CD4-positive, alpha-beta T cell treated with Interleukin-2 at 100 ng/mL for 4 hours (primary cell): ENCODE data around the gene SCAF4.

Experiments used
- DNase-seq: peaks from one replicate; pipeline ENCODE4 v3.0.0-alpha.2; 2020; ENCODE audit warnings: low spot score

SCAF4 gene

DNA sequence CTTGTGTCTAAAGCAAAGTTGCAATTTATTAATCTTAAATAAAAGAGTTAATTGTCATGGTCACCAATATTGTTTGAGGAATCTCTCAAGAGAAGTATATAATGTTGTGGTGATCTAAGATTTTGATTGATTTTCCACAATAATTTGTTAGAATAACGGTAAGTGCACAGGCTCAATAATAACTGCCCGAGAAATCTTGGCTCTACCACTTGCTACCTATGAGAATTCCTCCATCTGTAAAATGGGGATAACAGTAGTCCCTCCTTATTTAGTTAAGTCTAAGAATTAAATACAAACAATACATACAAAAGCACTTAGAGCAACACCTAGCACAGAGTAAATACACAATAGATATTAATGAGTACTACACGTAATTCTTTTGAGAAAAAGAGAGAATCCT lies 18.8 kb downstream of the SCAF4 start:
- no peak for DNase-seq

DNA sequence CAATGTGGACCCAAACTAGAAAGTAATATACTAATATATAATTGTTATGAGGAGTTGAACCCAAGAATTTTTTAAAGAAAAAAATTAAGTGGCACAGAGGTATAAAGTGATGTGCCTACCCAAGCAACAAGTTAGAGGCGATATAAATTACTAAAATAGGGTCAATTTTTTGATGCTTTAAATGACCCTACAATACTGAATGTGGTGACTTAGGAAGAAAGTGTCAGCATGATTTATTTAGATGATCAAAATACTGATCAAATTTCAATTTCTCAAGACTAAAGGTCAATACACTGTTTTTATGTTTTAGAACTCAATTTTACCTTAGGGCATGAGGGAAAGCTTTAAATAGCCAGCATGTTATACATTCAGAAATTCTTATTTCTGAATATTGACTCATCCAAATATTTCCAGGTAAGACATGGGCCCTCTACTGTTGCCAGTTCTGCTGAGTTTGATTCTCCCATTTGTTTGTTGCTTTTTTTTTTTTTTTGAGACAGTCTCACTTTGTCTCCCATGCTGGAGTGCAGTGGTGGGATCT lies 20.1 kb downstream of the SCAF4 start:
- DNase-seq = no peak

DNA sequence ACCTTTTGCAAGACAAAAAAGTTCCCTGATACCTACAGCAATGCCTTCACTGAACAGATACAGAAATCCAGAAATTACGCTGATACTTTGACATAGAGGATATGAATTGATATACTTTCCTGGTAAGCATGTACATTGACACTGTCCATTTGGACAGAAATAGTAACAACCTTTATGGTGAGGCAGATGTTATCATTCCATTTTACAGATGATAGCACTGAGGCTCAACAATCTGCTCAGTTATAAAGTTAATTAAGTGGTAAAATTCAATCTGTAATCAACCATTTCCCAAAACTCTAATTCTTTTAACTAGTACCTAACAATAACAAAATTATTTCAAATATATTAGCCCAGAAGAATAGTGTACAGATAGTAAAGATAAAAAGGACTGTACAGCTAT lies 20.6 kb downstream of the SCAF4 start:
- no peak for DNase-seq

DNA sequence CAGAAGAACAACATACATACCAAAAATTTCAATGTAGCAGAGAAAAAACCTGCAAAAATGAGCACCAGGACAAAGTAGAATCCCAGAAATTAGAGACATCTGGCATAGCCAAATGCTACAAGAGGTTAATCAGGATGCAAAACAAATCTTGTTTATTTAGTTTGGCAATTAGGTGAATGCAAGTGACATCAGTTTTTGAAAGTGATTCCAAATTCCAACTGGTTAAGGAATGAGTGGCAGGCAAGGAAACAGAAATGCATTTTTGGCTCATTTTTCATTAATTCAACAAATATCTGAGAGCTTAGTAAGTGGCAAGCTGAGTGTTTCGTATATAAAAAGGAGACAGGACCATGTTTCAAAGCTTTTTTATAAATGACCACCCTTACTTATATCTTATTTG lies 21.3 kb downstream of the SCAF4 start:
- no peak for DNase-seq

DNA sequence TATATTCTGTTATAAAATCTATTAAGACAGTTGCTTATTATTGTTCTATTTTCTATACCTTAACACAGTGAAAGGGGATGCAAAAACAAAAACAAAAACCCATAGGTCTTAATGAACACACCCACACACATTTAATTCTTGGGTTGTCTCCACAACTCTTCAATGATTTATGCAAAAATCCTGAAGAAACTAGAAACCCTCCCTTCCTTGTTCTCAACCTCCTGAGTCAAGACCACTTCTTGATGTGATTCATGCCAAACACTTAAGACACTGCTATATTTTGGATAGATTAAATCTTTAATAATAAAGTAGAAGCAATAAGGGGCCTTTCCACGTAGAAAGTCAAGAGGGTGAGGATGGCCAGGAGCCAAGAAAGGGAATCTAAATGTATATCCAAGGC lies 23.4 kb downstream of the SCAF4 start:
- no peak for DNase-seq

DNA sequence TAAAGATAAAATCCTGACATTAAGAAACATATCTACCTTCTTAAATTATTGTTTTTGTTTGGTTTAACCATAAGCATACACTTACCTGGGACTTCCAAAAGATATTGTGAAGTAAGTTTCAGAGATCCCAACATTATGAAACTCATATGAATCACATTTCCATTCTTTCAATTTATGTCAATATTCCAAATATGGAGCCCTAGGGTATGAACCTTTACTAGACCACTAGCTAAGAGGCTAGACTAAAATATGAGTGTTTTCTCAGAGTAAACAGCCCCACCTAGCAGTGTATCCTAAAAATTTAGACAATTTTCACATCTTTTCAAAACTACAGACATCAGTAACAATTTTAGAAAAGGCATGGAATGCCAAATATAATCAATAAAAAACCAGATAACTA lies 24.4 kb downstream of the SCAF4 start:
- no peak for DNase-seq

DNA sequence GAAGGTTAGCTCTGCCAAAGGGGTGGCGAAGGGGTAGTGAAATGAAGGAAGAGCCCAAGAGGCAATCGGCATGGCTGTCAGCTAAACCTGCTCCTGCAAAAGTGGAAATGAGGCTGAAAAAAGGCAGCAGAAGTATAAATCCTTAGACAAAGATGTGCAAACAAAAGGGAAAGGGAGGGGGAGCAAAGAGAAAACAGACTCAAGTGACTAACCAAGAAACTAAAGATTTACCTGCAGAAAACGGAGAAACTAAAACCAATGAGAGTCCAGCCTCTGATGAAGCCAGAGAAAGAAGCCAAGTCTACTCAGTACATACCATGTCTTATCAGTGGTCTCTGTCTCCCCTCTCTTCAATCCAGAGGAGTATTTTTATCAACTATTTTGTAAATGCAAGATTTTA lies 25.4 kb downstream of the SCAF4 start:
- no peak for DNase-seq

DNA sequence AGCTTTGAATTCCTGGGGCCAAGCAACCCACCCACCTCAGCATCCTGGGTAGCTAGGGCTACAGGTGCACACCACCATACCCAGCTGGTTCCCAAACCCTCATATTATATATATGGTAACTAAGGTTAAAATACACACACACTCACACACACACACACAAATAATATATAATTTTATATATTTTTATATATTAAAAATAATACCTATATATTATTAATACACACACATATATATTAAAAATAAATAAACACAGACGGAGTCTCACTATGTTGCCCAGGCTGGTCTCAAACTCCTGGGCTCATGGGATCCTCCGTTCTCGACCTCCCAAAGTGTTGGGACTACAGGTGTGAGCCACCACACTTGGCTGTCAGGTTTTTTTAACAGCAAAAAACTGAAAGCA lies 31.9 kb downstream of the SCAF4 start:
- no peak for DNase-seq

DNA sequence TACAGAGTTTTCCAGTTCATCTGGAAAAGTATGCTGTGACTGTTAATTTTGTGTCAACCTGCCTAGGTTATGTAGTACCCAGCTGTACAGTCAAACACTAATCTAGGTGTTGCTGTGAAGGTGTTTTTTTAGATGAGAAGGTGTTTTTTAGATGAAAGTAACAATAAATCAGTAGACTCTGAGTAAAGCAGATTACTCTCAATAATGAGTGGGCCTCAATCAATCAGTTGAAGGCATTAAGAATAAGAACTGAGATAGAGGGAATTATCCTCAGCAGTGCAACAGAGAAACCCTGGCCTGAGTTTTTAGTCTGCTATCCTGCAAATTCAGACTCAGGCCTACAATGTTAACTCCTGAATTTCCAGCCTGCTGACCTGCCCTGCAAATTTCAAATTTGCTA lies 33.5 kb downstream of the SCAF4 start:
- DNase-seq = no peak

DNA sequence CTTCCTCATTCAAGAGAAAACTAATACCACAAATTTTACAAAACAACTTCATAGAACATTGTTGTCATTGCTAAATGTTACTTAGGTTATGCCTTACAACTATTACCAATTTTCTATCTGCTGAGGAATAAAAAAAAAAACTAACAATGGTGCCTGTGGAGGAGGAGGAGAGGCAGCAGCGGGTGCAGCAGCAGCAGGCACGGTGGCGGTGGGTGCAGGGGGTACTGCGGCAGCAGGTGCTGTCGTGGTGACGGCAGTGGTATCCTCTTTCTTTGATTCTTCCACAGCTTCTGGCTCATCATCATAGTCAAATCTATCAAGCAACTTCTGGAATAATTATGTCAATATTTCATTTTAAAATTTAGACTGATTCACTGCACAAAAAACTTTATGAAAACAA lies 35.5 kb downstream of the SCAF4 start:
- DNase-seq = no peak

DNA sequence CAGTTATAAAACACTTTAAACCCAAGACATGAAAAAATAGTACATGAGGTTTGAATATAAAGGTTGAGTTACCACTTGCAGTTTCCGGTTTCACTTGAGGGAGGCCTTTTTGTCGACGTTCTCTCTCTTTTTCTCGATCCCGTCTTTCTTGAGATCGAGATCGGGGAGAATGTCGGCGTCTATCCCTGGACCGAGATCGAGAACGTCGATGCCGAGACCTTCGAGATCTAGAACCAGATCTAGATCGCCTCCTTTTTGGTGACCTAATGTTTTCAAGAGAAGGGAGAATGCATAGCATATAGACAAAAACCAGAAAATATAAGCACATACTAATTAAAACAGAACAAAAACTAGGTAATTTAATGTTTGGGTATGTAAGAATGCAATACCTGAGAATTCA lies 38.7 kb downstream of the SCAF4 start:
- DNase-seq = no peak

DNA sequence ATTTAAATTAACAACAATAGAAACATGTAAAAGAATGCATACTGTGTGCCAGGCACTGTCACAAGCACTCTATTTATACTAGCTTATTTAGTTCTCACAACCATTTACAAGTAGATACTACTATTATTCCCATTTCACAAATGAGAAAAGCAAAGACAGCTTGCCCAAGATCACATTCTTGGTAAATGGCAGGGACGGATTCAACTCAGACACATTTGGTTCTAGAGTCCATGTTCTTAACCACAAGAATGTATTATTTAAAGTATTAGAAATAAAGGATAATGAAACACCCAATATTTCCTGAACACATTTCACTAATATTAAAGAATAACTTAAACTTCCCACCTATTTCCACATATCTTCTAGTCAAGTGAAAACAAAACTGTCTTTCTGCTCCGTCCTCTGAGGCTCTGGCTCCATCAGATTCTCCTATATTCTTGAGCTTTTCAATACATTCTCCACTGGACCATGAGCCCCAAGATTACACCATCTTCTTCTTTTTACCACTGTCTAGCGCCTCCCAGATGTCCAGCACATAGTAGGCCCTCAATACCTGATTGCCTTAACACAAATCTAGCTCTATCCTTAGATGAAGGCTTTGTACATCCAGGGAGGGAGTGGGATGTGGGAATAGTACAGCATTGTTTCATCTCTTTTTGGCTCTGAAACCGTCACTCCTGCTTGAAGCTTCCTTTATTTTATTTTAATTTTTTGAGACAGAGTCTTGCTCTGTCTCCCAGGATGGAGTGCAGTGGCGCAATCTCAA lies 43.1 kb downstream of the SCAF4 start:
- no peak for DNase-seq

DNA sequence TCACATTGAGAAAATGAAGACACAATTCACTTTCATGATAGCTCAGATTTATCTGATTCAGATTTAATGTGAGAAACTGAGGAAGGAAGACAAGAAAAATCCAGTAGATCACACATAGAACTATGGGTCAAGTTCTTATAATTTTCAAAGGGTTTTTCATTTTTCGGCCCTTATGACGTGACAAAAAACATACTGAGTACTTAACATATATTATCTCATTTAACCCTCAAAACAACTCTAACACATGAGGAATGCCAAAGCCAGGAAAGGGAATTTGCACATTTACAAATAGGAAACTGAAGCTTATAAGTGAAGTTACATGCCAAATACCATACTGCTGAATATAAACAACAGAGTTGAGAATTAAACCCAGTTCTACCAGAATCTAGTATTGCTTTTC lies 44.8 kb downstream of the SCAF4 start:
- DNase-seq = no peak

DNA sequence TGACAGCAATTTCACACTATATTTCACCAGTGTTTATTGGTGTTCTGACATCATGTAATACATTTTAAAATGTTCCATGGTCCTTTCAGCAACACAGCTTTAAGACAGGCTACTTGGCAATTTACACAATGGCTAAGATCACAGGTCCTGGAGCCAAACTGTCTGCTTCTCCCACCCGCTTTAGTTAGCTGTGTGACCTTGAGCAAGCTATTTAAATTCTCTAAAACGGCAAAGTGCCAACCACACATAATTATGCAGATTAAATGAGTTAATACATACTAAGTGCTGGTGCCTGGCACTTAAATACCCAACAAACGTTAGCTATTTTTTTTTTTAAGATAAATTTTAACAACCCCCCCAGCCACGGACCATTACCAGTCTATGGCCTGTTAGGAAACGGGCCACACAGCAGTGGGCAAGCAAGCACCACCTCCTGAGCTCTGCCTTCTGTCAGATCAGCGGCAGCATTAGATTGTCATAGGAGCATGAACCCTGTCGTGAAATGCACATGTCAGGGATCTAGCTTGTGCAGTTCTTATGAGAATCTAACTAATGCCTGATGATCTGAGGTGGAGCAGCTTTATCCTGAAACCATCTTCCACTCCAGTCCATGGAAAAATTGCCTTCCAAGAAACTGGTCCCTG lies 45.5 kb downstream of the SCAF4 start:
- DNase-seq = no peak

DNA sequence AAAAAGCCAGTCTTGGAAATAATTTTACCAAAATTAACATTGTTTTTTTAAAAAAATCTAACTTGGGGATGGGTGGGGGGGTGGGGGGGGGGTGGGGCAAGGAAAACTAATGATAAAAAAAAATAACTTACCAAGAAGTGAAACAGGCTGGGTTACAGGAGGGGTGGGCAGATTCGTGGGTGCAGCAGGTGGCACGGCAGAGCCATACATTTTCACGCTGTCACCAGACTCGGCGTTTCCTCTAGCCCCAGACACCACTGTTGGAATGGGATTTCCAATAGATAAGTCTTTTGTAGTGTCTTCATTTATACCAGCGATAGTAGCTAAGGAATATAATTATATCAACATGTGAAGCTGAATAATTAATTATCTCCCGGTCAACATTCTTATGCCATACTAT lies 47.0 kb downstream of the SCAF4 start:
- DNase-seq = no peak

DNA sequence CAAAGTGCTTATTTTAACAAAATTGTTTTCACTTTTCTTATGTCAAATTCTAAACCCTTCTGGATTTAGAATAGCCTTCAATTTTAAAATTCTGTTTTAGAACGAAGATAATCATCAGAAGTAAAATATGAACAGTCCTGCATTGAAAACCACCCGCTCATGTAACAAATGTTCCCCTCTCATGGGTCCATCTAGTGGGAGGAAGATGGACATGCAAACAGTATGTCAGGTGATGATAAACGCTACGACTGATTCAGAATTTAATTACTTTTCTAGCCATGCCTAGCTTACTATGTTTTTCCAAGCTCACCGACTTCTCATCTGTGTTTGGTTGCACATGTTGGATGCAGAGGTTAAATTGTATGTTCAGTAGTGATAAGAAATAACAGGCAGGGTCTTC lies 48.9 kb downstream of the SCAF4 start:
- no peak for DNase-seq

DNA sequence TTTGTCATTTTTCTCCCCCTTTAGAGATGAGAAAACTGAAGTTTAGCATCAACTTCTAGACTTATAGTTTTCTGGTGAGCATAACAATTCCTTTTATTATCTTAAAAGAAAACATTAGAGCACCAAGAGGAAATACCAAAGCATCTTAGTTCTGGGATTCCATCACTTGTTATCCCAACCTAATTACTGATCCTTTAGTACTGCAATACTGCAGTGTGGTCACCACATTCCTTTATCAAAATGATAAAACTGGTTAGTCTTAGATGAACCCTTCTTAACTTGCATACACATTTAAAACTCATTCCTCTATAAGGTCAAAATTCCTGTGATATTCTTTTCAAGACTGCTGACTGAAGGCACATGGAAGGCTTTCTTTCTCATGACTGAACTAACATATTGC lies 49.3 kb downstream of the SCAF4 start:
- DNase-seq = no peak

DNA sequence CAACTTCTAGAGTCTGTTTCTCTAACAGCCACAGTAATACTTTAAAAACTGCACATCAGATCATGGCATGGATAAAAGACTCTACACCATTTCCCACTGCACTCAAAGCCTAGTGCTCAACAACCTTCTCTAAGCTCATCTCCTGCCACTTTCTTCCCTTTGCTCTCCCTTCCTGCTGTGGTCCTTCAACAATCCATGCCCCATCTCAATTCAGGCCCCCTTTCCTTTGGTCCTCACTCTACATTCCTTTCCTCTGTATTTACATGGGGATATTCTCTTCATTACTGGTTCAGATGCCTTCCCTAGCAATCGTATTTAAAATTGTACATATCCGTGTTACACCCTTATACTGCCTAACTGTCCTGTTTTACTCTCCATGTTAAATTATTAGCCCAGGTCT lies 53.4 kb downstream of the SCAF4 start:
- no peak for DNase-seq

DNA sequence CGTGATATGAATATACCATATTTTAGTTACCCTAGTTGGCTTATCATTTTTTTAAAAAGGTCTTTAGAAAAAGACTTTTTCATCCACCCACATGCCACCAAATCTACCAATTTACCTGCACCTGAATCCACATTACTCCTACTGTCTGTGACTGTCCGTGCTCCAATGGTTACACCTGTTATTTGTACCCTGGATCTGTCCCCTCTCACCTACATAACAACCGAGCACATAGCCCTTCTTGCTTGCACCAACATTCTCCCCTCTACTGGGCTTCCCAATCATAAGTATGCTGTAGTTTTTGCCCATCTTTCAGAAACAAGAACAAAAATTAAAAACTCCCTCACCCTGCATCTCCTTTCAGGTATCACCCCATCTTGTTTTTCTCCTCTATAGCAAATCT lies 54.9 kb downstream of the SCAF4 start:
- DNase-seq = no peak

DNA sequence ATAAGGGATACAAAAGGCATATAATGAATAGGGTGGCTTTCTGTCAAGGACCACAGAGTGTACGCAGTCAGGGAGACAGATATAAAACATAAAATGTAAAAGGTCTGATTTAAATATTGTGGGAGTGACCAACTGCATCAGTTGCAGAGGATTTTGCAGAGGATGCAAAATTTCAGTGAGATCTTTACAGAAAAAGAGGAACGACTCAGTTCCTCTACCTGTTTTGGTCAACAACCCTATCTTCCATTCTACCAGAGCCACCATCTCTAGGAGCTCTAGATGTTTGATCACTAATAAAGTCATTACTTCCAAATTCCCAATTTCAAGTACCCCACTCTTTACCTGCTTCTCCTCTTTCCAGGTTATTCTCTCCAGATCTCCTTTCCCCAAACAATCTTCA lies 56.0 kb downstream of the SCAF4 start:
- DNase-seq = no peak

DNA sequence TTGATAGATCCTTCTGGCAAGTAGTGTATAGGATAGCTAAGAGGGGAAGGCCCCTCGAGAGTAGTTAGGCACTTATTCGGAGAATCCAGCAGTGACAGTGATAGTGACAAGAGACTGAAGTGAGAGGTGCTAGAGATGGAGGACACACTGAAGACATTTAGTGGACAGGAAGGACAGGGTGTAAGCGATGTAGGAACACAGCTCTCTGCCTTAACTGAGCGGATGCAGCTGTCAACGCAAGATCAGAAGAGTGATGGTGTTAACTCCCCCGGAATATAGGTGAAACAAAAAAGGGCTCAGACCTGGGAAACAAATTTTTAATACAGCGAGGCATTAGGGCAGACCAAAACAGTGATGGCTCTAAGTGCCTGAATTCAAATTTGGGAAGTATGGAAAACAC lies 56.6 kb downstream of the SCAF4 start:
- DNase-seq = no peak

DNA sequence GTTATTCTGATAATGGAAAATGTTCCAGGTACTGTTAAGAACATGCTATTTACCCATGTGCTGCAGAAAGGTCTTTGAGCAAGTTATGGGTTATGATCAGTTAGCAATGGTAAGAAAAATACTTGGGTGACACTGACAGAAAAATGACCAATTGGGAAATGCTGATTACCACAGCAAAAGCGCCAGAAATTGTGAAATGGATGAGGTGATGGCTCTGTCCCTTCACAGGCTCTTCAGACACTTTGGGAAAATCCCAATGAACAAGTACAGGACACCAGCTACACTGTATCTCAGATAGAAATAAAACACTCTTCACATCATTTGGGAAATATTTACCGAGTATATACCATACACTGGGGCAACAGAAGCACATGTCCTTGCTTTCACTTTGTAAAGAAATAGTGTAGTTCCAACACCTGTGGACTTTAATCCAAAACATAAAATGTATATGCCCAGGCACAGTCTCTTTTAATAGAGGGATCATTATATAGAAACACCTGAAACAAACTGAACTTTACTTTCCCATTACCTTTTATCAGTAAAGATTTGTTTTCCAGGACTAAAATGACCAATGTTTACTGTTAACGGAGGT lies 58.5 kb downstream of the SCAF4 start:
- no peak for DNase-seq

DNA sequence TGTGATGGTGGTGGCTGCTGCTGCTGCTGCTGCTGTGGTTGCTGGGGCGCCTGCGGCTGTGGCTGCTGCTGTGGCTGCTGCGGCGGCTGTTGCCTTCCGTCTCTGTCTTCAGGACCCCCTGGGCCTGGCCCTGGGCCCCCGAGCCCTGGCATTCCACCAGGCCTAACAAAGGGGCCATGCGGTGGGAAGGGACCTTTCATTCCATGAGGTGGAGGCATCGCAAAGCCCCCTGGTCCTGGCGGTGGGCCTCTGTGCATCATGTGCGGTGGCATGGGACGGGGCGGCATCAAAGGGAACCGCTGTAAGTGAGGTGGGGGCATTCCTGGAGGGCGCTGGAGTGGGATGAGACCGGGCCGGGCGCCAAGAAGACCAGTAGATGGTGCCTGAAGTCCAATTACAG lies 60.0 kb downstream of the SCAF4 start:
- no peak for DNase-seq
